DOHH2 (cell line): ENCODE data around the gene PTAR1.
"Not testable (repeated sequence)": the region's sequence is repeated elsewhere in the genome, so short reads cannot be mapped to it uniquely, and the experiment has no call there.

Experiments
- H3F3A ChIP-seq: fragments of 200-600 bp; sonication (generic), shearing (Covaris generic); 2 replicates; pipeline ENCODE4 v1.6.0; 2016; ENCODE audit warnings: antibody characterized with exemption, mild to moderate bottlenecking; ENCODE audit not compliant: control insufficient read depth, insufficient read depth
- H3K27ac ChIP-seq: fragments of 200-600 bp; sonication (generic); 2 replicates; pipeline ENCODE4 v1.5.1; 2014; ENCODE audit warnings: low read depth, mild to moderate bottlenecking, low read length, moderate library complexity
- H3K27me3 ChIP-seq: fragments of 200-600 bp; sonication (generic); 2 replicates; pipeline ENCODE4 v1.6.1; 2014; ENCODE audit warnings: mild to moderate bottlenecking, low read length, mixed read lengths; ENCODE audit not compliant: control insufficient read depth
- H3K36me3 ChIP-seq: fragments of 200-600 bp; sonication (generic); 2 replicates; pipeline ENCODE4 v1.6.1; 2014; ENCODE audit warnings: mild to moderate bottlenecking, low read length, moderate library complexity, mixed read lengths; ENCODE audit not compliant: control insufficient read depth
- H3K4me1 ChIP-seq: fragments of 200-600 bp; sonication (generic); 2 replicates; pipeline ENCODE4 v1.6.1; 2014; ENCODE audit warnings: mild to moderate bottlenecking, low read length, mixed read lengths; ENCODE audit not compliant: control insufficient read depth
- H3K4me2 ChIP-seq: fragments of 200-600 bp; sonication (generic); 2 replicates; pipeline ENCODE4 v1.6.0; 2014; ENCODE audit warnings: mild to moderate bottlenecking, low read length, moderate library complexity
- H3K4me3 ChIP-seq: fragments of 200-600 bp; sonication (generic); 2 replicates; pipeline ENCODE4 v1.5.1; 2014; ENCODE audit warnings: mild to moderate bottlenecking, low read length, mixed read lengths
- H3K79me2 ChIP-seq: fragments of 200-600 bp; sonication (generic); 2 replicates; pipeline ENCODE4 v1.6.1; 2014; ENCODE audit warnings: mild to moderate bottlenecking, low read length, mixed read lengths; ENCODE audit not compliant: control insufficient read depth
- H3K9me2 ChIP-seq: fragments of 200-600 bp; sonication (generic); replicated peaks from 2 replicates; pipeline ENCODE4 v1.6.1; 2014; ENCODE audit warnings: mild to moderate bottlenecking, low read length, mixed read lengths; ENCODE audit not compliant: control insufficient read depth
- H3K9me3 ChIP-seq: fragments of 200-600 bp; sonication (generic); 2 replicates; pipeline ENCODE4 v1.6.1; 2014; ENCODE audit warnings: antibody characterized with exemption, low read length, mixed read lengths; ENCODE audit not compliant: control insufficient read depth, insufficient read depth
- H4K20me1 ChIP-seq: fragments of 200-600 bp; sonication (generic); 2 replicates; pipeline ENCODE4 v1.6.0; 2014; ENCODE audit warnings: low read depth, mild to moderate bottlenecking, antibody characterized with exemption, low read length, moderate library complexity; ENCODE audit not compliant: control insufficient read depth, insufficient read depth
- EZH2phosphoT487 ChIP-seq: fragments of 200-600 bp; sonication (generic); IDR thresholded peaks from 2 replicates; pipeline ENCODE4 v1.6.1; 2017; ENCODE audit warnings: borderline replicate concordance, mild to moderate bottlenecking, antibody characterized with exemption, low read length, moderate library complexity, mixed read lengths
- TF ChIP-seq, protein P1 (sequence below): fragments of 200-600 bp; sonication (generic); IDR thresholded peaks from one replicate; pipeline ENCODE4 v1.5.1; 2014; ENCODE audit warnings: antibody characterized with exemption, mild to moderate bottlenecking, low read depth, low read length; ENCODE audit not compliant: poor library complexity, severe bottlenecking

PTAR1 gene

DNA sequence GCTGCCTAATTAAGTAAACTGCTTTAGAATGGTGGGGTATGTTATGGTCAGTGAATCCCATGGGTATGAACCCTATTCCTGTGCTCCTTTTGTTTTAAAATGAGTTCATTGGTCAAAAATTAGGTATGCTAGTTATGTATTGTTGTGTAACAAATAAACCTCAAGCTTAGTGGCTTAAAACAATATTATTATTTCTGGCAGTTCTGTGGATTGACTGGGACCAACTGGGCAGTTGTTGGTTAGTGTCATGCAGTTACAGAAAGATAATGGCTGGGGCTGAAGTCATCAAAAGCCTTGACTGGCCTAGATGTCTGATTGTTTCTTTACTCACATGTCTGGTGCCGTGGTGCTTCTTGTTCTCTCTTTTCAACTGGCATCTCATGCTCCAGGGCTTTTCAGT is 8.9 kb upstream of the PTAR1 start:
- Histone ChIP-seq H3K9me2 (no peaks in the 10 kb centered on the region), H3K27me3 (no peaks in the 10 kb centered on the region), H3F3A (no peaks in the 10 kb centered on the region), H3K4me3 (no peak overlapping the region), H3K9me3 (no peaks in the 10 kb centered on the region), H3K36me3 (no peaks in the 10 kb centered on the region), H3K27ac (no peak overlapping the region), H3K79me2 (no peaks in the 10 kb centered on the region), H3K4me1 (no peaks in the 10 kb centered on the region), H3K4me2 (no peak overlapping the region), H4K20me1 (no peaks in the 10 kb centered on the region)
- no peak for TF ChIP-seq EZH2phosphoT487
- TF ChIP-seq, protein P1, sequence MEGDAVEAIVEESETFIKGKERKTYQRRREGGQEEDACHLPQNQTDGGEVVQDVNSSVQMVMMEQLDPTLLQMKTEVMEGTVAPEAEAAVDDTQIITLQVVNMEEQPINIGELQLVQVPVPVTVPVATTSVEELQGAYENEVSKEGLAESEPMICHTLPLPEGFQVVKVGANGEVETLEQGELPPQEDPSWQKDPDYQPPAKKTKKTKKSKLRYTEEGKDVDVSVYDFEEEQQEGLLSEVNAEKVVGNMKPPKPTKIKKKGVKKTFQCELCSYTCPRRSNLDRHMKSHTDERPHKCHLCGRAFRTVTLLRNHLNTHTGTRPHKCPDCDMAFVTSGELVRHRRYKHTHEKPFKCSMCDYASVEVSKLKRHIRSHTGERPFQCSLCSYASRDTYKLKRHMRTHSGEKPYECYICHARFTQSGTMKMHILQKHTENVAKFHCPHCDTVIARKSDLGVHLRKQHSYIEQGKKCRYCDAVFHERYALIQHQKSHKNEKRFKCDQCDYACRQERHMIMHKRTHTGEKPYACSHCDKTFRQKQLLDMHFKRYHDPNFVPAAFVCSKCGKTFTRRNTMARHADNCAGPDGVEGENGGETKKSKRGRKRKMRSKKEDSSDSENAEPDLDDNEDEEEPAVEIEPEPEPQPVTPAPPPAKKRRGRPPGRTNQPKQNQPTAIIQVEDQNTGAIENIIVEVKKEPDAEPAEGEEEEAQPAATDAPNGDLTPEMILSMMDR, result no peak

DNA sequence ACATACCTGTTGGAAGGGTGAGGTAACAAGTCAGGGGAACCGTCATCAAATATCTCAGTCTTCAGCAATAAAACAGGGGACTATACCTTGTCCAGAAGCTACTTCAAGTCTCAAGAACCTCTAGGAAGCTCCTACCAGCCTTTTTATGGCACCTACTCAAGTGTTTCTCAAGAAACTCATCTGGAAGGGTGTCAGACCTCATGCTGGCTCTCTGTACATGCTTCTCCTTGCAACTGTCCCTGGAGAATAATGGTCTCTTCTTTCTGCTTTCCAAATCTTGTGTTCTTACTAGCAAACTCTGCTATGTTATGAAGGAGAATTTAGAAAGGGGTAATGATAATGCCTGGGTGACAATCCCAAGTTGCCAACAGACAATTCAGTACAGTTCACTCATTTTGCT is 8.3 kb upstream of the PTAR1 start:
- Histone ChIP-seq H3K4me3 (no peak overlapping the region), H3F3A (no peaks in the 10 kb centered on the region), H3K9me2 (no peaks in the 10 kb centered on the region), H4K20me1 (no peaks in the 10 kb centered on the region), H3K27ac (no peak overlapping the region), H3K27me3 (no peaks in the 10 kb centered on the region), H3K36me3 (no peaks in the 10 kb centered on the region), H3K4me1 (no peaks in the 10 kb centered on the region), H3K4me2 (no peak overlapping the region), H3K9me3 (no peaks in the 10 kb centered on the region), H3K79me2 (no peaks in the 10 kb centered on the region)
- TF ChIP-seq, protein P1, result no peak
- TF ChIP-seq EZH2phosphoT487, result no peak

DNA sequence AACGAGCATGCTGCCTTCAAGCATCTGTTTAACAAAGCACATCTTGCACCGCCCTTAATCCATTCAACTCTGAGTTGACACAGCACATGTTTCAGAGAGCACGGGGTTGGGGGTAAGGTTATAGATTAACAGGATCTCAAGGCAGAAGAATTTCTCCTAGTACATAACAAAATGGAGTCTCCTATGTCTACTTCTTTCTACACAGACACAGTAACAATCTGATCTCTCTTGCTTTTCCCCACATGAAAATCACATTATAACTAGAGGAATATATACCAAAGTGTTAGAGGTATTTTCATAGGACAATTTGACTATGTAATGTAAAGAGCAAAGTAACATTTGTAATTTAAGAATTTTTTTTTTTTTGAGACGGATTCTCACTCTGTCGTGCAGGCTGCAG is 4.1 kb upstream of the PTAR1 start:
- H3K36me3 ChIP-seq, H3K27me3 ChIP-seq, H3F3A ChIP-seq, H3K27ac ChIP-seq, H3K4me2 ChIP-seq, H3K4me3 ChIP-seq, H3K9me2 ChIP-seq, H3K9me3 ChIP-seq, H3K79me2 ChIP-seq, H3K4me1 ChIP-seq, H4K20me1 ChIP-seq: not testable (repeated sequence)

DNA sequence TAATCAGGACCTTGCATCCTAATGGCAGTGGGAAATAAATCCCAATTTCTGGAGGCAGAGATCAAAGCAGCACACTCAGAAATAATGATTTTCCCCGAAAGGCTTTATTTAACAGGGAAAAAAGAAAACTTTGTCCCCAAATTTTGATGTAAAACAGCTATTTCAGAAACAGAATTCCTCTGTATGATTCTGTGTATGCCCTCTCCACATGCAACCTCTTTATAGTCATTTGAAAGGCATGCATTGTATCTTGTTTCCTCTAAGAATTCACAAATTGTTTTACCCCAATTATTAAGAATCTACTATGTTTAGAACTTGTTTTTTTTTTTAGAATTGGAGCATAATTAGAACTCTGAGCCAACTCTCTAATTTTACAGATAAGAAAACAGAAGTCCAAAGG is 2.7 kb upstream of the PTAR1 start:
- Histone ChIP-seq H3K27ac (no peak overlapping the region), H3K4me2 (no peak overlapping the region), H3K36me3 (peaks cover 12% of the 10 kb centered on the region)

More for the DNA sequence above, 2.7 kb upstream of the PTAR1 start:
- no peak for TF ChIP-seq EZH2phosphoT487
- TF ChIP-seq, protein P1, result no peak
- Histone ChIP-seq H3F3A (peaks cover 2% of the 10 kb centered on the region; the same call in 1 of the 2 replicates), H3K79me2 (peaks cover 19% of the 10 kb centered on the region), H3K4me3 (no peak overlapping the region), H3K4me1 (peaks cover 8% of the 10 kb centered on the region), H3K9me2 (no peaks in the 10 kb centered on the region), H3K9me3 (no peaks in the 10 kb centered on the region), H3K27me3 (no peaks in the 10 kb centered on the region), H4K20me1 (no peaks in the 10 kb centered on the region)
